HG03354 (cell line): Measurements from ENCODE around the gene VSIG10.
"Not testable (repeated sequence)": the region's sequence is repeated elsewhere in the genome, so short reads cannot be mapped to it uniquely, and the experiment has no call there.

ENCODE experiments used
- ATAC-seq: cut with Tn5 transposase; IDR thresholded peaks from one replicate; pipeline ENCODE4 v1.9.1; 2021; ENCODE audit warnings: mild to moderate bottlenecking; ENCODE audit not compliant: unreplicated experiment, poor library complexity, severe bottlenecking

VSIG10 gene, protein sequence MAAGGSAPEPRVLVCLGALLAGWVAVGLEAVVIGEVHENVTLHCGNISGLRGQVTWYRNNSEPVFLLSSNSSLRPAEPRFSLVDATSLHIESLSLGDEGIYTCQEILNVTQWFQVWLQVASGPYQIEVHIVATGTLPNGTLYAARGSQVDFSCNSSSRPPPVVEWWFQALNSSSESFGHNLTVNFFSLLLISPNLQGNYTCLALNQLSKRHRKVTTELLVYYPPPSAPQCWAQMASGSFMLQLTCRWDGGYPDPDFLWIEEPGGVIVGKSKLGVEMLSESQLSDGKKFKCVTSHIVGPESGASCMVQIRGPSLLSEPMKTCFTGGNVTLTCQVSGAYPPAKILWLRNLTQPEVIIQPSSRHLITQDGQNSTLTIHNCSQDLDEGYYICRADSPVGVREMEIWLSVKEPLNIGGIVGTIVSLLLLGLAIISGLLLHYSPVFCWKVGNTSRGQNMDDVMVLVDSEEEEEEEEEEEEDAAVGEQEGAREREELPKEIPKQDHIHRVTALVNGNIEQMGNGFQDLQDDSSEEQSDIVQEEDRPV

GRCh38 chr12:118103601-118104382 is at the start of gene VSIG10:
Gene VSIG10 (minus strand): TSS chr12:118104011. CDS start chr12:118103671, 340 bp downstream.
- peak; percentile 48 for ATAC-seq

DNA sequence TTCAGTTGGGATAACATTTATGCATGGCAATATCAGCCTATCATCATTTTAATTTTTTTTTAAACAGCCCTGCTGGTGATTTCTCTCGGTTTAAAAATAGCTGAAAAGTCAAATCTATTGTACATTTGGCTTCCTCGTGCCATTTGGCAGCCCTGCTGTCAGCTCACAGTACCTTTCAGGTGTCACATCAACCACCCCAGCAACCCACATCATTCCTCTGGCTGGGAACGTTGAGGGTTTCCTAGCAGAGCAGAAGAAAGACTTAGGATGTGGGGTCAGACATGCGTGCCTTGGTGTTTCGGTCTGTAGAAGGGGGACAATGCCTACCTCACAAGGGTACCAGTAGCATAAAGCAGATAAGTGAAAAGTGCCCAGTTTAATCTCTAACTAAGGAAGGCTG is 47.9 kb upstream of the VSIG10 start:
- ATAC-seq: no peak

- no peak for ATAC-seq
Measured at GRCh38 chr12:118150625-118151024, 46.8 kb upstream of the VSIG10 start.

DNA sequence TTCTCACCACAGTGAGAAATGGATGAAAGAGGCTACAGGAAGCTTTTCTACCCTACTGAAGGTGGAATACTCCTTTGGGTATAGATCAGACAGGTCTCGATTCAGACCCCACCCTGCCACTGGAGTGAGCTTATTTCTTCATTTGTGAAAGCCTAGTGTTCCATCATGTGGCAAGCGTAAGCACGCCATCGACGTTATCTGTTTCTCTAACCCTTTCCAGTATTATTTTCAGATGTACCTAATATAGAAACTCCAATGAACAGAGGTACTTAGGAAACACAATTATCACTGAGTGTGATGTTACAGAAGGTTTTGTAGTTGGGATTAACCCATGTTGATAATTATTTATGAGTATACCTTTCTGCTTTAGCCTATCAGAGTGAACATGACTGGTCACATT is 44.5 kb upstream of the VSIG10 start:
- no peak for ATAC-seq

DNA sequence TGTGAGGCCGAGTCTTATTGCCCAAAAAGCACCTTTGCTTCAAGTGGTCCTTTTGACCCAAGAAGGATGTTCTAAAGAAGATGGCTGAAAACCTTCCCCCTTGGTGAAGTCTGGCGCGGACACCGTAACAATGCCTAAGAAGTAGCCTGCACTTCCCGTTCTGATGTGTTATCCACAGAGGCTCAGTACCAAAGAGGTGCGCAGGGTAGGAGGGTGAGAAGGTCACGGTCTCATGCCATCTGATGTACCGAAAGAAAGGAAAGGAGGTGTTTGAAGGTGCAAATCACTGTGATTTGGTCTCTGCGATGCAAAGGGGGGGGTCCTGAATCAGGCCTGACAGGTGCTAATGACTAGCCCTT is 42.0 kb upstream of the VSIG10 start:
- peak; percentile 4 for ATAC-seq

GRCh38 chr12:118145113-118145797 is 41.4 kb upstream of the VSIG10 start:
- ATAC-seq: peak; percentile 52

DNA sequence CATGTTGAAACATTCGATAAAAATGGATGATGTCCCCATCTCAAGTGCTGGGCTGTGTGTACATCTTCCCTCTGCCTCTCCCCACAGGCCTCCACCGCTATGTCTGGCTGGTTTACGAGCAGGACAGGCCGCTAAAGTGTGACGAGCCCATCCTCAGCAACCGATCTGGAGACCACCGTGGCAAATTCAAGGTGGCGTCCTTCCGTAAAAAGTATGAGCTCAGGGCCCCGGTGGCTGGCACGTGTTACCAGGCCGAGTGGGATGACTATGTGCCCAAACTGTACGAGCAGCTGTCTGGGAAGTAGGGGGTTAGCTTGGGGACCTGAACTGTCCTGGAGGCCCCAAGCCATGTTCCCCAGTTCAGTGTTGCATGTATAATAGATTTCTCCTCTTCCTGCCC is 40.7 kb upstream of the VSIG10 start:
- ATAC-seq: no peak

- ATAC-seq: no peak
Measured at GRCh38 chr12:118140825-118141224, 37.0 kb upstream of the VSIG10 start.

GRCh38 chr12:118137148-118137678 is 33.4 kb upstream of the VSIG10 start:
- no peak for ATAC-seq

GRCh38 chr12:118136559-118137003 is 32.8 kb upstream of the VSIG10 start:
- ATAC-seq: peak; percentile 51

GRCh38 chr12:118135788-118136558 is 32.2 kb upstream of the VSIG10 start, which contains the start of gene PEBP1:
Gene PEBP1 (plus strand): TSS chr12:118136124. CDS start chr12:118136210, 86 bp downstream.
- peak; percentile 97 for ATAC-seq

GRCh38 chr12:118129436-118129835 is 25.6 kb upstream of the VSIG10 start:
- not testable (repeated sequence) for ATAC-seq

DNA sequence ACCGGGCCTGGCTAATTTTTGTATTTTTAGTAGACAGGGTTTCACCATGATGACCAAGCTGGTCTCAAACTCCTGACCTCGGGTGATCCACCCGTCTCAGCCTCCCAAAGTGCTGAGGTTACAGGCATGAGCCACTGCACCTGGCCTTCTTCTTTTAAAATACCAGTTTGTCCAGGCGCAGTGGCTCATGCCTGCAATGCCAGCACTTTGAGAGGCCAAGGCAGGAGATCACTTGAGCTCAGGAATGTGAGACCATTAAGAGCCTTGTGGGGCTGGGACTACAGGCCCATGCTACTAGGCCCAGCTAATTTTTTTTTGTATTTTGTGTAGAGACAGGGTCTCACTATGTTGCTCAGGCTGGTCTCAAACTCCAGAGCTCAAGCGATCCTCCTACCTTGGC is 24.1 kb upstream of the VSIG10 start:
- no peak for ATAC-seq

- ATAC-seq: no peak
Measured at GRCh38 chr12:118126119-118126757, 22.4 kb upstream of the VSIG10 start.

DNA sequence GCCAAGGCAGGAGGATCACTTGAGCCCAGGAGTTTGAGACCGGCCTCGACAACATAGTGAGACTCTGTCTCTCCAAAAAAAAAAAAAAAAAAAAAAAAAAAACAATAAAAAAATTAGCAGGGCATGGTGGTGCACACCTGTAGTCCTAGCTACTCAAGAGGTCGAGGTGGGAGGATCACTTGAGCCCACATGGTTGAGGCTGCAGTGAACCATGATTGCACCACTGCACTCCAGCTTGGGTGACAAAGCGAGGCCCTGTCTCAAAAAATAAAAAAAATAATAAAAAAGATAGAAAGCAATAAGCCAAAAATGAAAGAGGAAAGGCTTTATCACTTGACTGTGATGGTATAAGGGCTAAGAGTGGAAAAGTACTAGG is 21.9 kb upstream of the VSIG10 start:
- ATAC-seq: no peak

- ATAC-seq: no peak
Measured at GRCh38 chr12:118124333-118124874, 20.6 kb upstream of the VSIG10 start.

GRCh38 chr12:118122264-118122663 is 18.5 kb upstream of the VSIG10 start:
- ATAC-seq: no peak

- peak; percentile 73 for ATAC-seq
Measured at GRCh38 chr12:118120579-118121363, 17.0 kb upstream of the VSIG10 start.
